CD14-positive monocyte (primary cell): ENCODE measurements around the gene SESN3. TPM values are rescaled to one million over a fixed set of nuclear protein-coding genes. Genes with fewer than 3 reads are reported as not detected.

Experiments
- DNase-seq, 3 donors: peaks; one replicate each; pipeline ENCODE4 v3.0.0-alpha.2; 2011 to 2022
- H2AFZ ChIP-seq: 2 replicates; pipeline ENCODE4 v1.6.0; 2012; ENCODE audit warnings: mild to moderate bottlenecking, low read depth, low read length, inconsistent platforms; ENCODE audit not compliant: insufficient read depth, poor library complexity, severe bottlenecking
- H3K27ac ChIP-seq, 2 donors: 1 replicate in 1 of 2; 2 replicates in 1 of 2; pipeline ENCODE4 v1.5.1; 2012 to 2013; ENCODE audit warnings: low read length in 2 of 2, control low read depth in 1 of 2, inconsistent platforms in 1 of 2, low read depth in 1 of 2, mild to moderate bottlenecking in 1 of 2
- H3K27me3 ChIP-seq, 2 donors: one replicate each; pipeline versions ENCODE4 v1.6.0 to v1.6.1; 2011 to 2013; ENCODE audit warnings: low read length in 2 of 2; ENCODE audit not compliant: control insufficient read depth in 2 of 2, insufficient read depth in 2 of 2
- H3K36me3 ChIP-seq, 2 donors: replicated peaks in 1 of 2; 1 replicate in 1 of 2; 2 replicates in 1 of 2; pipeline versions ENCODE4 v1.5.1 to v1.6.1; 2012 to 2013; ENCODE audit warnings: low read length in 2 of 2, control low read depth in 1 of 2, inconsistent platforms in 1 of 2, mild to moderate bottlenecking in 1 of 2; ENCODE audit not compliant: insufficient read depth in 2 of 2, control insufficient read depth in 1 of 2
- H3K4me1 ChIP-seq, 2 donors: 1 replicate in 1 of 2; 2 replicates in 1 of 2; pipeline versions ENCODE4 v1.5.1 to v1.6.1; 2012 to 2013; ENCODE audit warnings: low read length in 2 of 2, control low read depth in 1 of 2, inconsistent platforms in 1 of 2, mild to moderate bottlenecking in 1 of 2, moderate library complexity in 1 of 2; ENCODE audit not compliant: insufficient read depth in 2 of 2, control insufficient read depth in 1 of 2
- H3K4me2 ChIP-seq: replicated peaks from 2 replicates; pipeline ENCODE3; 2012; ENCODE audit warnings: low read length, moderate library complexity, mild to moderate bottlenecking; ENCODE audit not compliant: poor library complexity, severe bottlenecking; ENCODE audit errors: extremely low read depth
- H3K4me3 ChIP-seq, 3 experiments: fragments of 200-600 bp in 1 of 3; sonication (generic) in 1 of 3; replicated peaks in 1 of 3; 1 replicate in 2 of 3; 2 replicates in 1 of 3; pipeline ENCODE4 v1.5.1; 2011 to 2013; ENCODE audit warnings: low read length in 3 of 3, mild to moderate bottlenecking in 3 of 3, control low read depth in 2 of 3, low read depth in 2 of 3, inconsistent platforms in 1 of 3, moderate library complexity in 1 of 3
- H3K79me2 ChIP-seq: 2 replicates; pipeline ENCODE4 v1.6.0; 2012; ENCODE audit warnings: mild to moderate bottlenecking, control low read depth, inconsistent platforms, low read length, moderate library complexity; ENCODE audit not compliant: insufficient read depth
- H3K9ac ChIP-seq: 2 replicates; pipeline ENCODE4 v1.6.0; 2017; ENCODE audit warnings: low read length, mild to moderate bottlenecking; ENCODE audit not compliant: insufficient read depth, poor library complexity, severe bottlenecking
- H3K9me3 ChIP-seq, 2 donors: replicated peaks in 1 of 2; 1 replicate in 1 of 2; 2 replicates in 1 of 2; pipeline versions ENCODE4 v1.5.1 to v1.6.1; 2012 to 2013; ENCODE audit warnings: low read length in 2 of 2, control low read depth in 1 of 2; ENCODE audit not compliant: control insufficient read depth in 1 of 2, insufficient read depth in 1 of 2
- H4K20me1 ChIP-seq: 2 replicates; pipeline ENCODE4 v1.6.0; 2012; ENCODE audit warnings: mild to moderate bottlenecking, low read length, control low read depth, moderate library complexity; ENCODE audit not compliant: insufficient read depth
- H3K27ac Mint-ChIP-seq, 7 donors: one replicate each; pipeline ENCODE4 v1.8.0; 2020; ENCODE audit warnings: mild to moderate bottlenecking in 7 of 7, mixed read lengths in 7 of 7, moderate library complexity in 6 of 7, inconsistent platforms in 2 of 7
- H3K27me3 Mint-ChIP-seq, 3 donors: one replicate each; pipeline ENCODE4 v1.8.0; 2021 to 2022; ENCODE audit warnings: low read depth in 3 of 3, mild to moderate bottlenecking in 3 of 3, mixed read lengths in 3 of 3, moderate library complexity in 3 of 3, inconsistent platforms in 1 of 3
- H3K36me3 Mint-ChIP-seq, 2 donors: one replicate each; pipeline ENCODE4 v1.8.0; 2020; ENCODE audit warnings: mixed read lengths in 2 of 2, inconsistent platforms in 1 of 2, mild to moderate bottlenecking in 1 of 2
- H3K4me1 Mint-ChIP-seq: one replicate; pipeline ENCODE4 v1.8.0; 2020; ENCODE audit warnings: mild to moderate bottlenecking, mixed read lengths
- H3K4me3 Mint-ChIP-seq, 2 donors: one replicate each; pipeline ENCODE4 v1.8.0; 2020; ENCODE audit warnings: mild to moderate bottlenecking in 2 of 2, mixed read lengths in 2 of 2, moderate library complexity in 1 of 2
- H3K9me3 Mint-ChIP-seq, 7 donors: one replicate each; pipeline ENCODE4 v1.8.0; 2020 to 2022; ENCODE audit warnings: mixed read lengths in 7 of 7, mild to moderate bottlenecking in 6 of 7, moderate library complexity in 6 of 7, inconsistent platforms in 2 of 7
- CTCF ChIP-seq: fragments of 200-600 bp; IDR thresholded peaks from one replicate; pipeline ENCODE4 v1.8.0; 2022; ENCODE audit warnings: antibody characterized with exemption, mild to moderate bottlenecking
- WGBS: methylation state at CpG from one replicate; pipeline ENCODE4 v1.1.5; 2013; ENCODE audit warnings: missing lambda C conversion rate; ENCODE audit not compliant: insufficient coverage; 5-methylcytosine and 5-hydroxymethylcytosine counted together
- intact Hi-C, 2 donors: fragments of 100-400 bp; cut with micrococcal nuclease; formaldehyde crosslinking; loops; one replicate each; pipeline versions ENCODE4 v1.15.0 to v1.15.1; 2023
- polyA plus RNA-seq, 3 donors: library from polyadenylated mRNA; depleted of rRNA in 1 of 3; unstranded in 2 of 3; stranded (reverse) in 1 of 3; fragments of 300-500 nt in 2 of 3; fragments of >200 nt in 1 of 3; fragmentation: Illumina TruSeq in 2 of 3; gene quantifications; 1 replicate in 2 of 3; 2 replicates in 1 of 3; pipeline ENCODE4 v1.2.3, GENCODE V29; 2012 to 2021

SESN3 gene
- polyA plus RNA-seq, 3 donors: 1.1 to 7.4 (median 1.4) TPM

GRCh38 chr11:95157824-95158223 lies 73.2 kb downstream of the SESN3 start:
- no peaks in the 10 kb centered on the region for H3K27me3 Mint-ChIP-seq
- H3K36me3 Mint-ChIP-seq: no peaks in the 10 kb centered on the region
- Histone ChIP-seq H3K27me3 (no peaks in the 10 kb centered on the region), H3K9ac (no peak overlapping the region), H3K79me2 (no peaks in the 10 kb centered on the region), H3K4me2 (no peak overlapping the region), H4K20me1 (no peaks in the 10 kb centered on the region), H3K36me3 (no peaks in the 10 kb centered on the region), H3K4me1 (peaks cover 9 to 11% of the 10 kb centered on the region in 2 donors), H3K9me3 (peaks cover 0 to 3% of the 10 kb centered on the region in 2 donors), H2AFZ (no peak overlapping the region), H3K27ac (no peak overlapping the region), H3K4me3 (no peak overlapping the region)
- H3K27ac Mint-ChIP-seq: no peak overlapping the region
- no peak for TF ChIP-seq CTCF
- DNase-seq: no peak
- peaks cover 0 to 4% (median 0%) of the 10 kb centered on the region in 7 donors for H3K9me3 Mint-ChIP-seq
- intact Hi-C loops: no loop called here
- no peak overlapping the region for H3K4me3 Mint-ChIP-seq
- WGBS: 100% methylated on average over 1 of the region's 1 CpG
- peaks cover 13% of the 10 kb centered on the region for H3K4me1 Mint-ChIP-seq

- Histone ChIP-seq H2AFZ (no peak overlapping the region), H3K27ac (no peak overlapping the region)
- H3K4me3 Mint-ChIP-seq: no peak overlapping the region
Measured at GRCh38 chr11:95156916-95157541, 74.0 kb downstream of the SESN3 start.

More at GRCh38 chr11:95156916-95157541, 74.0 kb downstream of the SESN3 start:
- Mint-ChIP-seq H3K4me1 (peaks cover 19% of the 10 kb centered on the region), H3K36me3 (no peaks in the 10 kb centered on the region), H3K27ac (peak overlapping the region in 1 of 7 donors; percentile 7), H3K27me3 (no peaks in the 10 kb centered on the region), H3K9me3 (peaks cover 0 to 4% (median 0%) of the 10 kb centered on the region in 7 donors)
- WGBS: 100% methylated on average over 3 of the region's 7 CpGs
- no peak overlapping the region for H3K4me2 ChIP-seq
- no peaks in the 10 kb centered on the region for H3K36me3 ChIP-seq
- H3K79me2 ChIP-seq: no peaks in the 10 kb centered on the region
- no peak overlapping the region for H3K9ac ChIP-seq
- peaks cover 13 to 16% of the 10 kb centered on the region in 2 donors for H3K4me1 ChIP-seq
- H4K20me1 ChIP-seq: no peaks in the 10 kb centered on the region
- TF ChIP-seq CTCF: no peak
- DNase-seq: no peak
- peaks cover 0 to 3% of the 10 kb centered on the region in 2 donors for H3K9me3 ChIP-seq
- intact Hi-C loops: no loop called here
- no peak overlapping the region for H3K4me3 ChIP-seq
- H3K27me3 ChIP-seq: no peaks in the 10 kb centered on the region
